Esophagus squamous epithelium (tissue), 5 donors: ENCODE measurements around the gene P2RX2. TPM values are rescaled to one million over a fixed set of nuclear protein-coding genes. Genes with fewer than 3 reads are reported as not detected.

Experiments
- DNase-seq: peaks from one replicate; lab custom pipeline; 2025; lab: John Stamatoyannopoulos, UW
- H3K27ac ChIP-seq, 4 donors: fragments of 200-600 bp; sonication (generic); one replicate each; pipeline ENCODE4 v1.5.1; 2016 to 2019; ENCODE audit warnings: mild to moderate bottlenecking in 1 of 4
- H3K27me3 ChIP-seq, 4 donors: fragments of 200-600 bp; sonication (generic); 1 replicate in 3 of 4; 2 replicates in 1 of 4; pipeline versions ENCODE4 v1.5.1 to v1.6.0; 2017 to 2021; ENCODE audit warnings: antibody characterized with exemption in 1 of 4
- H3K36me3 ChIP-seq, 3 donors: fragments of 200-600 bp; sonication (generic); one replicate each; pipeline ENCODE4 v1.5.1; 2016 to 2019
- H3K4me1 ChIP-seq, 3 donors: fragments of 200-600 bp; sonication (generic); one replicate each; pipeline ENCODE4 v1.5.1; 2017 to 2019
- H3K4me3 ChIP-seq, 4 donors: fragments of 200-600 bp; sonication (generic); 1 replicate in 3 of 4; 2 replicates in 1 of 4; pipeline ENCODE4 v1.5.1; 2016 to 2019; ENCODE audit warnings: mild to moderate bottlenecking in 2 of 4, moderate library complexity in 1 of 4
- H3K9me3 ChIP-seq, 3 donors: fragments of 200-600 bp; sonication (generic); one replicate each; pipeline ENCODE4 v1.5.1; 2016 to 2019
- CTCF ChIP-seq, 6 experiments: fragments of 450-650 bp in 4 of 6; fragments of 200-600 bp in 2 of 6; sonication (generic) in 2 of 6; IDR thresholded peaks; one replicate each; pipeline ENCODE4 v1.5.1; 2016 to 2019; ENCODE audit warnings: antibody characterized with exemption in 6 of 6, mild to moderate bottlenecking in 4 of 6, moderate library complexity in 4 of 6
- POLR2A ChIP-seq, 4 donors: fragments of 450-650 bp; IDR thresholded peaks; one replicate each; pipeline ENCODE4 v1.6.1; 2017; ENCODE audit warnings: antibody characterized with exemption in 4 of 4, mild to moderate bottlenecking in 4 of 4, moderate library complexity in 3 of 4
- WGBS, 2 donors: methylation state at CpG; one replicate each; pipeline ENCODE4 v1.1.5; 2018; 5-methylcytosine and 5-hydroxymethylcytosine counted together
- intact Hi-C: fragments of 100-400 bp; cut with DNase I; formaldehyde crosslinking; loops from one replicate; pipeline ENCODE4 v1.15.0; 2022
- total RNA-seq, 4 donors: library from RNA; depleted of rRNA; stranded (reverse); fragments of >200 nt; gene quantifications; one replicate each; pipeline ENCODE4 v1.1.0, GENCODE V29; 2016
- donor health status: DM: yes; HTN: yes; CAD: no.

The P2RX2 gene
- total RNA-seq, 4 donors from 2014 or later = 0.35 to 8.0 TPM; not detected in 2

- Histone ChIP-seq H3K9me3 (no peaks in the 10 kb centered on the region), H3K27me3 (no peaks in the 10 kb centered on the region), H3K27ac (no peak overlapping the region), H3K4me3 (no peak overlapping the region), H3K36me3 (peaks cover 7 to 100% (median 31%) of the 10 kb centered on the region in 3 donors), H3K4me1 (no peaks in the 10 kb centered on the region)
- TF ChIP-seq CTCF (IDR thresholded peaks at IDR 0.05) (no peak), POLR2A (IDR thresholded peaks at IDR 0.05) (no peak)
- no peak for DNase-seq
- intact Hi-C loops = no loop called here
- WGBS, 2 donors = 79 to 92% methylated on average over 11 to 19 of the region's 21 CpGs
These were observed 45.9 kb downstream of the P2RX2 start for GRCh38 chr12:132664206-132665148.

GRCh38 chr12:132665149-132665491 is 46.5 kb downstream of the P2RX2 start:
- no peak for DNase-seq

GRCh38 chr12:132665794-132666193 is 47.2 kb downstream of the P2RX2 start:
- Histone ChIP-seq H3K4me3 (no peak overlapping the region), H3K27me3 (no peaks in the 10 kb centered on the region), H3K4me1 (no peaks in the 10 kb centered on the region), H3K27ac (no peak overlapping the region), H3K9me3 (no peaks in the 10 kb centered on the region), H3K36me3 (peaks cover 11 to 100% (median 29%) of the 10 kb centered on the region in 3 donors)
- intact Hi-C loops = no loop called here
- no peak for DNase-seq
- no peak for TF ChIP-seq POLR2A (IDR thresholded peaks at IDR 0.05)
- TF ChIP-seq CTCF (IDR thresholded peaks at IDR 0.05) = no peak
- 77 to 100% methylated on average over 6 of the region's 6 CpGs for whole genome bisulfite sequencing, 2 donors

More at GRCh38 chr12:132665149-132665491, 46.5 kb downstream of the P2RX2 start:
- Histone ChIP-seq H3K36me3 (peaks cover 11 to 100% (median 33%) of the 10 kb centered on the region in 3 donors), H3K9me3 (no peaks in the 10 kb centered on the region), H3K4me3 (no peak overlapping the region), H3K27ac (no peak overlapping the region), H3K4me1 (no peaks in the 10 kb centered on the region), H3K27me3 (no peaks in the 10 kb centered on the region)
- intact Hi-C loops = no loop called here
- TF ChIP-seq POLR2A (IDR thresholded peaks at IDR 0.05) (no peak), CTCF (IDR thresholded peaks at IDR 0.05) (no peak)
- 91 to 94% methylated on average over 7 to 13 of the region's 13 CpGs for WGBS, 2 donors

- H3K4me1 ChIP-seq = no peaks in the 10 kb centered on the region
- no peak for DNase-seq
- H3K36me3 ChIP-seq = peaks cover 11 to 100% (median 39%) of the 10 kb centered on the region in 3 donors
- H3K27ac ChIP-seq = no peak overlapping the region
- H3K9me3 ChIP-seq = no peaks in the 10 kb centered on the region
- intact Hi-C loops = no loop called here
- H3K27me3 ChIP-seq = no peaks in the 10 kb centered on the region
- no peak for TF ChIP-seq POLR2A (IDR thresholded peaks at IDR 0.05)
- TF ChIP-seq CTCF (IDR thresholded peaks at IDR 0.05) = no peak
- 85 to 95% methylated on average over 14 to 15 of the region's 30 CpGs for WGBS, 2 donors
- H3K4me3 ChIP-seq = no peak overlapping the region
These were observed 49.9 kb downstream of the P2RX2 start for GRCh38 chr12:132668191-132669088.
